MM.1S (cell line): Measurements from ENCODE around the gene CHCHD6.

ENCODE experiments used
- DNase-seq: peaks from one replicate; pipeline ENCODE4 v3.0.0-alpha.2; 2015
- H2AFZ ChIP-seq: fragments of 300-600 bp; sonication (generic); 2 replicates; pipeline ENCODE4 v1.6.0; 2016; ENCODE audit warnings: antibody characterized with exemption, low read length
- H3F3A ChIP-seq: fragments of 300-600 bp; sonication (generic); 2 replicates; pipeline ENCODE4 v1.6.1; 2016; ENCODE audit warnings: mild to moderate bottlenecking, antibody characterized with exemption, low read length, moderate library complexity, mixed read lengths; ENCODE audit not compliant: insufficient read depth
- H3K27ac ChIP-seq: fragments of 300-600 bp; sonication (generic); 2 replicates; pipeline ENCODE4 v1.5.1; 2016; ENCODE audit warnings: mild to moderate bottlenecking, low read length
- H3K27me3 ChIP-seq: fragments of 300-600 bp; sonication (generic); replicated peaks from 2 replicates; pipeline ENCODE4 v1.6.0; 2016; ENCODE audit warnings: low read length; ENCODE audit not compliant: insufficient read depth
- H3K36me3 ChIP-seq: fragments of 300-600 bp; sonication (generic); replicated peaks from 2 replicates; pipeline ENCODE4 v1.6.1; 2016; ENCODE audit warnings: mild to moderate bottlenecking, low read length, mixed read lengths; ENCODE audit not compliant: insufficient read depth
- H3K4me1 ChIP-seq: fragments of 300-600 bp; sonication (generic); 2 replicates; pipeline ENCODE4 v1.6.1; 2016; ENCODE audit warnings: low read length, mixed read lengths
- H3K4me2 ChIP-seq: fragments of 300-600 bp; sonication (generic); 2 replicates; pipeline ENCODE4 v1.6.0; 2016; ENCODE audit warnings: low read depth, low read length
- H3K4me3 ChIP-seq: fragments of 300-600 bp; sonication (generic); 2 replicates; pipeline ENCODE4 v1.5.1; 2016; ENCODE audit warnings: low read length, mixed read lengths
- H3K79me2 ChIP-seq: fragments of 300-600 bp; sonication (generic); 2 replicates; pipeline ENCODE4 v1.6.1; 2016; ENCODE audit warnings: mixed run types, low read length, mixed read lengths
- H3K9ac ChIP-seq: fragments of 300-600 bp; sonication (generic); 2 replicates; pipeline ENCODE4 v1.6.1; 2016; ENCODE audit warnings: low read length, mixed read lengths
- H3K9me2 ChIP-seq: fragments of 300-600 bp; sonication (generic); replicated peaks from 2 replicates; pipeline ENCODE4 v1.6.1; 2016; ENCODE audit warnings: mild to moderate bottlenecking, low read length, mixed read lengths; ENCODE audit not compliant: insufficient read depth
- H3K9me3 ChIP-seq: fragments of 300-600 bp; sonication (generic); replicated peaks from 2 replicates; pipeline ENCODE4 v1.6.1; 2016; ENCODE audit warnings: mild to moderate bottlenecking, low read length, mixed read lengths; ENCODE audit not compliant: insufficient read depth
- H4K20me1 ChIP-seq: fragments of 300-600 bp; sonication (generic); 2 replicates; pipeline ENCODE4 v1.6.1; 2016; ENCODE audit warnings: mild to moderate bottlenecking, low read length, moderate library complexity, mixed read lengths; ENCODE audit not compliant: insufficient read depth
- EZH2 ChIP-seq: fragments of 300-600 bp; sonication (generic); optimal IDR thresholded peaks from 2 replicates; pipeline ENCODE3; 2017; ENCODE audit warnings: low read depth, mild to moderate bottlenecking, antibody characterized with exemption, low read length, mixed read lengths
- EZH2phosphoT487 ChIP-seq: fragments of 300-600 bp; sonication (generic); IDR thresholded peaks from 2 replicates; pipeline ENCODE4 v1.6.1; 2018; ENCODE audit warnings: antibody characterized with exemption, low read length
- TF ChIP-seq, protein P1 (sequence below): fragments of 300-600 bp; sonication (generic); IDR thresholded peaks from 2 replicates; pipeline ENCODE4 v1.5.1; 2016; ENCODE audit warnings: antibody characterized with exemption, low read length, mixed read lengths

CHCHD6 gene

DNA sequence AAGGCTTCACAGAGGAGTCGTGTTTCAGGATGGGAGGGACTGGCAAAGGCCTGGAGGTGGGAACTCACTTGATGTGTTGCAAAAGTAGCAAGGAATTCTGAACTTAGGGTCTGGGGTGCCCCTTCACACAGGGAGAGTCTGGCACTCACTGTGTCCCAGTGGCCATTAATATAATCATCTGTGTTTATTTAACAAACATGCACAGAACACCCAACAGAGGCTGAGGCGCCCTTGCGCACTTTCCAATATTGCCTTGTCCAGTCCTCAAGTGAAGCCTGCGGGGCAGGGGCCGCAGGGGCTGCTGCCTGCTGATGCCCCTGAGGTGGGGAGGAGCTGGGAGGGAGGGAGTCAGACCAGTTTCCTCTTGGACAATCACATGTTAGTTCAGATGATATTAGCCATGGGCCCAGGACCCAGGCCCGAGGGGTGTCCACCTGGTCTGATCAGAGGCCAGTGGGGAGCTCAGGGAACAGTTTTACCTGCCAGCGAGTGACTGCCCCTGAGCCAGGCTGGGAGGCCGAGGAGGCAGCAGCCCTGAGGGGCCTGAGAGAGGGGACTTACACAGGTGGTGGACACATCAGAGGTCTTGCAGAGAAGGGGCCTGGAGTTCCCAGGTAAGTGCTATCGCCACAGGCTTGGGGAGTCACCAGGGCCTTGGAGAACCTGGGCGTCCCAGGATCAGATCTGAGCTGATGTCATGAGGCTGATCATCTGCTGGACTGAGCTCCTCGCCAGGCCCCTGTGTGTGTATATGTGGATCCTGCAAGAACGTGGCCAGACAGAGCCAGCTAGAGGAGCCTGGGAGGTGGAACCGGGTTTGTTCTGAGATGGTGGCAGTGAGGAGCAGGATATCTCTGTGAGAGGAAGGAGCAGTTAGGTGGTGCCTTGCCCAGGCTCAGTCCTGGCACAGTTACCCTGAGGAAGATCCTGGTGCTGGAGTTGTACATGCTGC lies 35.3 kb upstream of the CHCHD6 start:
- H4K20me1 ChIP-seq: no peaks in the 10 kb centered on the region
- no peaks in the 10 kb centered on the region for H3K79me2 ChIP-seq
- H3K9me3 ChIP-seq: no peaks in the 10 kb centered on the region
- H3K4me3 ChIP-seq: no peak overlapping the region
- H3K4me2 ChIP-seq: no peak overlapping the region
- TF ChIP-seq EZH2 (no peak), EZH2phosphoT487 (no peak)
- DNase-seq: no peak
- no peak overlapping the region for H3K9ac ChIP-seq
- no peaks in the 10 kb centered on the region for H3K27me3 ChIP-seq
- no peak overlapping the region for H2AFZ ChIP-seq
- no peak overlapping the region for H3K27ac ChIP-seq
- H3K4me1 ChIP-seq: no peaks in the 10 kb centered on the region
- no peaks in the 10 kb centered on the region for H3K9me2 ChIP-seq
- no peaks in the 10 kb centered on the region for H3F3A ChIP-seq
- no peaks in the 10 kb centered on the region for H3K36me3 ChIP-seq

DNA sequence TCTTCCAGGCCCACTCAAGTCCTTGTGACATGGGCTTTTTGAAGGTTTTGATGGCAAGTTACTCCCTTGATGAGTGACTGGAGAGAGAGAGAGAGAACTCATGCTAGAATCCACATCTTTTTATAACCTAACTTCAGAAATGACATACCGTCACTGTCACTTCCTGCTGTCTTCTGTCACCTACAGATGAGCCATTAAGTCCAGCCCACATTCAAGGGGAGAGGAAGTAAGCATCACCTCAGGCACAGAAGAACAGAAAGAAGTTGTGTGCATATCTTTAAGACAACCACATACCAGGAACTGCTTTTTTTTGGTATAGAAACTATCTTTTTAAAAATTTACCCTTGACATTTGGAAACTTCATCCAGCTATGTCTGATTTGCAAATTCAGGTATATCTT lies 32.5 kb upstream of the CHCHD6 start:
- Histone ChIP-seq H3K4me1 (no peaks in the 10 kb centered on the region), H3K36me3 (no peaks in the 10 kb centered on the region), H3K9me2 (no peaks in the 10 kb centered on the region), H3K4me2 (no peak overlapping the region), H3F3A (no peaks in the 10 kb centered on the region), H3K27ac (no peak overlapping the region), H4K20me1 (no peaks in the 10 kb centered on the region), H3K79me2 (no peaks in the 10 kb centered on the region), H3K9me3 (no peaks in the 10 kb centered on the region), H3K4me3 (no peak overlapping the region), H3K9ac (no peak overlapping the region), H3K27me3 (no peaks in the 10 kb centered on the region), H2AFZ (no peak overlapping the region)
- TF ChIP-seq, protein P1, sequence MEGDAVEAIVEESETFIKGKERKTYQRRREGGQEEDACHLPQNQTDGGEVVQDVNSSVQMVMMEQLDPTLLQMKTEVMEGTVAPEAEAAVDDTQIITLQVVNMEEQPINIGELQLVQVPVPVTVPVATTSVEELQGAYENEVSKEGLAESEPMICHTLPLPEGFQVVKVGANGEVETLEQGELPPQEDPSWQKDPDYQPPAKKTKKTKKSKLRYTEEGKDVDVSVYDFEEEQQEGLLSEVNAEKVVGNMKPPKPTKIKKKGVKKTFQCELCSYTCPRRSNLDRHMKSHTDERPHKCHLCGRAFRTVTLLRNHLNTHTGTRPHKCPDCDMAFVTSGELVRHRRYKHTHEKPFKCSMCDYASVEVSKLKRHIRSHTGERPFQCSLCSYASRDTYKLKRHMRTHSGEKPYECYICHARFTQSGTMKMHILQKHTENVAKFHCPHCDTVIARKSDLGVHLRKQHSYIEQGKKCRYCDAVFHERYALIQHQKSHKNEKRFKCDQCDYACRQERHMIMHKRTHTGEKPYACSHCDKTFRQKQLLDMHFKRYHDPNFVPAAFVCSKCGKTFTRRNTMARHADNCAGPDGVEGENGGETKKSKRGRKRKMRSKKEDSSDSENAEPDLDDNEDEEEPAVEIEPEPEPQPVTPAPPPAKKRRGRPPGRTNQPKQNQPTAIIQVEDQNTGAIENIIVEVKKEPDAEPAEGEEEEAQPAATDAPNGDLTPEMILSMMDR: no peak
- TF ChIP-seq EZH2 (no peak), EZH2phosphoT487 (no peak)
- DNase-seq: peak; percentile 18

DNA sequence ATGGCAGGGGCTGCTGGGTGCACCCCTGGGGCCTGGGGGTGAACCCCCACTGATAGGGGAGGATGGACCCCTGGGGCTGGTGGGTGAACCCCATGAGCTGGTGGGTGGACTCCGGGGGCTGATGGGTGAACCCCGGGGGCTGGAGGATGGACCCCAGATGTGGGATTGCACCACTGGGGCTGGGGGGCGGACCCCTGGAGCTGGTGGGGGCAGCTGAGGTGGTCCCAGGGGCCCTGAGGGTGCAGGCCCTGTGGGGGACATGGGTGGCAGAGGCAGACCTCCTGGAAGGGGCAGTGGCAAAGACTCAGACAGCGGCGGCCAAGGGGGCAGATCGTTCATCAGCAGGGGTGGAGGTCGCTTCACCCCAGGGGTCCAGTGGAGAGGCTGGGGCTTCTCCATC lies 31.7 kb upstream of the CHCHD6 start:
- DNase-seq: no peak
- H3K27me3 ChIP-seq: no peaks in the 10 kb centered on the region
- TF ChIP-seq, protein P1: no peak
- H3K9ac ChIP-seq: no peak overlapping the region
- no peaks in the 10 kb centered on the region for H3K4me1 ChIP-seq
- no peak overlapping the region for H3K27ac ChIP-seq
- H2AFZ ChIP-seq: no peak overlapping the region
- H3K4me2 ChIP-seq: no peak overlapping the region
- H4K20me1 ChIP-seq: no peaks in the 10 kb centered on the region
- H3K36me3 ChIP-seq: no peaks in the 10 kb centered on the region
- no peaks in the 10 kb centered on the region for H3K9me2 ChIP-seq
- no peak overlapping the region for H3K4me3 ChIP-seq
- no peaks in the 10 kb centered on the region for H3K9me3 ChIP-seq
- H3K79me2 ChIP-seq: no peaks in the 10 kb centered on the region
- no peaks in the 10 kb centered on the region for H3F3A ChIP-seq

DNA sequence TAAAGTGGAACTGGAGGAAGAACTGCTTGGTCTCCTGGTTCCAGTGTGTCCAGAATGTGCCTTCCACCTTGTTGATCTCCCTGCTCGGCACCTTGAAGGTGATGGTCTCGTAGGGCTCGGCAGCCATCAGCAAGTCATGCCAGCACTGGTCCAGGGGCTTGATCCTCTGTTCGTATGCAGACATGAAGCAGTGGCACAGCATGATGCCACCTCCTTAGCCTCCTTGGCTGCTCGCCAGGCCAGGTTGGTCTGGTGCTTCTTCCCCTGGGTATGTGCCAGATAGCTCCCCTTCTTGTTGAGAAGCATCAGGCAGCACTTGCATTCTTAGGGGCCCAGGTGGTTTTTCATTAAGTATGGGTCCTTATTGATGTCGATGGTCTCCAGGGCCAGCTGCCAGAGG lies 31.3 kb upstream of the CHCHD6 start:
- no peak for DNase-seq
- no peak overlapping the region for H3K4me3 ChIP-seq
- H3K9ac ChIP-seq: no peak overlapping the region

More for the DNA sequence above, 31.3 kb upstream of the CHCHD6 start:
- Histone ChIP-seq H4K20me1 (no peaks in the 10 kb centered on the region), H3K4me1 (no peaks in the 10 kb centered on the region), H3K9me2 (no peaks in the 10 kb centered on the region), H2AFZ (no peak overlapping the region), H3F3A (no peaks in the 10 kb centered on the region), H3K79me2 (no peaks in the 10 kb centered on the region), H3K27ac (no peak overlapping the region), H3K9me3 (no peaks in the 10 kb centered on the region), H3K4me2 (no peak overlapping the region), H3K27me3 (no peaks in the 10 kb centered on the region), H3K36me3 (no peaks in the 10 kb centered on the region)
- TF ChIP-seq EZH2 (no peak), EZH2phosphoT487 (no peak)
- TF ChIP-seq, protein P1: no peak
